ENCODE results near the gene DDX54. TPM values are rescaled to one million over a fixed set of nuclear protein-coding genes. Genes with fewer than 3 reads are reported as not detected.
A peak's percentile ranks its signal among the peaks of the same experiment; 100 is the strongest.

The DDX54 gene
- 83.0 TPM in 2 replicates for total RNA-seq (2021)
- long read RNA-seq, full-length matches to known transcripts = 748 of 894 reads
- long read RNA-seq, partial matches to known transcripts = 60 of 894 reads
- long read RNA-seq, other reads (novel, unspliced or antisense) = 86 of 894 reads

- Histone ChIP-seq H2BK120ac (ENCODE audit: low read depth, low read length, poor library complexity, severe bottlenecking) (no peak within 1 kb of the TSS), H3K27me3 (ENCODE audit: insufficient read depth, low read length) (no peaks in the 10 kb centered on the region), H2BK12ac (ENCODE audit: insufficient read length, low read depth, low read length) (no peak within 1 kb of the TSS), H3K23ac (ENCODE audit: insufficient read length, low read depth, low read length) (no peak within 1 kb of the TSS), H2AFZ (ENCODE audit: low read length) (no peak within 1 kb of the TSS), H2BK5ac (ENCODE audit: insufficient read length, low read length) (no peak within 1 kb of the TSS), H4K20me1 (ENCODE audit: control insufficient read depth, insufficient read depth, insufficient read length) (no peaks in the 10 kb centered on the region), H4K91ac (ENCODE audit: insufficient read length, low read depth, low read length) (no peak within 1 kb of the TSS), H3K14ac (ENCODE audit: insufficient read depth, low read length) (peak within 1 kb of the TSS; percentile 93), H2BK20ac (ENCODE audit: low read depth, low read length, poor library complexity, severe bottlenecking) (no peak within 1 kb of the TSS), H3K4ac (ENCODE audit: low read depth, low read length) (no peak within 1 kb of the TSS), H4K8ac (replicated peaks; ENCODE audit: insufficient read length, low read depth, low read length) (no peak within 1 kb of the TSS), H3K9ac (ENCODE audit: extremely low read depth, insufficient read length, low read length) (peak within 1 kb of the TSS; percentile 77), H3K4me1 (ENCODE audit: insufficient read depth, low read length) (no peaks in the 10 kb centered on the region), H3K27ac (ENCODE audit: insufficient read length, low read depth, low read length) (no peak within 1 kb of the TSS), H4K5ac (ENCODE audit: insufficient read length, low read depth, low read length) (no peak within 1 kb of the TSS), H3K79me2 (ENCODE audit: insufficient read depth, low read length) (peaks cover 16% of the 10 kb centered on the region; the same call in 1 of the 2 replicates), H2AK5ac (ENCODE audit: insufficient read length, low read length) (no peak within 1 kb of the TSS), H2BK15ac (ENCODE audit: low read depth, low read length) (no peak within 1 kb of the TSS), H3K18ac (ENCODE audit: insufficient read length, low read depth, low read length) (peak within 1 kb of the TSS; percentile 89), H3T11ph (ENCODE audit: low read length) (no peak within 1 kb of the TSS), H3K9me3 (ENCODE audit: control insufficient read depth, low read depth, low read length) (no peaks in the 10 kb centered on the region), H3K4me2 (ENCODE audit: insufficient read depth, insufficient read length, low read length) (peak within 1 kb of the TSS; percentile 94), H3K56ac (ENCODE audit: insufficient read length, low read depth, low read length) (no peak within 1 kb of the TSS), H3K23me2 (ENCODE audit: insufficient read length, low read depth, low read length, poor library complexity, severe bottlenecking) (peaks cover 8% of the 10 kb centered on the region), H3K79me1 (ENCODE audit: insufficient read depth, low read depth, low read length, poor library complexity, severe bottlenecking) (peaks cover 17% of the 10 kb centered on the region)
- peaks cover 8 to 12% of the 10 kb centered on the region in 2 experiments for H3K4me1 Mint-ChIP-seq
- peak within 1 kb of the TSS in 2 of 3 experiments; percentile 74 to 77; a peak in 4 of 7 replicates for H3K27ac Mint-ChIP-seq
- DNase-seq = peak; percentile 95
- peak within 1 kb of the TSS; percentile 89 to 92 for H3K4me3 Mint-ChIP-seq
- no peak for TF ChIP-seq CTCF (conservative IDR thresholded peaks at IDR 0.05)
- peaks cover 29 to 44% (median 33%) of the 10 kb centered on the region in 3 experiments for H3K36me3 Mint-ChIP-seq (ENCODE audit: insufficient read depth in 1 of 3, low read depth in 3 of 3)
- no peaks in the 10 kb centered on the region for H3K27me3 Mint-ChIP-seq (ENCODE audit: low read depth)
- no CpG with 5 or more reads among the region's 89 CpGs for WGBS (ENCODE audit: extremely low coverage, insufficient read length, low lambda C conversion rate)
- no peaks in the 10 kb centered on the region for H3K9me3 Mint-ChIP-seq
Observed at GRCh38 chr12:113185180-113186032, at the start of gene DDX54, which contains the start of gene RITA1. DDX54 (minus strand) TSS chr12:113185478; CDS start chr12:113185451, 27 bp downstream. RITA1 (plus strand) TSS chr12:113185721; CDS start chr12:113186747, 1,026 bp downstream.
